HG03103 (cell line): Measurements from ENCODE around the gene SUPT4H1.

Source experiments
- ATAC-seq: cut with Tn5 transposase; IDR thresholded peaks from one replicate; pipeline ENCODE4 v1.9.1; 2021; ENCODE audit warnings: low read depth; ENCODE audit not compliant: unreplicated experiment

SUPT4H1 gene

DNA sequence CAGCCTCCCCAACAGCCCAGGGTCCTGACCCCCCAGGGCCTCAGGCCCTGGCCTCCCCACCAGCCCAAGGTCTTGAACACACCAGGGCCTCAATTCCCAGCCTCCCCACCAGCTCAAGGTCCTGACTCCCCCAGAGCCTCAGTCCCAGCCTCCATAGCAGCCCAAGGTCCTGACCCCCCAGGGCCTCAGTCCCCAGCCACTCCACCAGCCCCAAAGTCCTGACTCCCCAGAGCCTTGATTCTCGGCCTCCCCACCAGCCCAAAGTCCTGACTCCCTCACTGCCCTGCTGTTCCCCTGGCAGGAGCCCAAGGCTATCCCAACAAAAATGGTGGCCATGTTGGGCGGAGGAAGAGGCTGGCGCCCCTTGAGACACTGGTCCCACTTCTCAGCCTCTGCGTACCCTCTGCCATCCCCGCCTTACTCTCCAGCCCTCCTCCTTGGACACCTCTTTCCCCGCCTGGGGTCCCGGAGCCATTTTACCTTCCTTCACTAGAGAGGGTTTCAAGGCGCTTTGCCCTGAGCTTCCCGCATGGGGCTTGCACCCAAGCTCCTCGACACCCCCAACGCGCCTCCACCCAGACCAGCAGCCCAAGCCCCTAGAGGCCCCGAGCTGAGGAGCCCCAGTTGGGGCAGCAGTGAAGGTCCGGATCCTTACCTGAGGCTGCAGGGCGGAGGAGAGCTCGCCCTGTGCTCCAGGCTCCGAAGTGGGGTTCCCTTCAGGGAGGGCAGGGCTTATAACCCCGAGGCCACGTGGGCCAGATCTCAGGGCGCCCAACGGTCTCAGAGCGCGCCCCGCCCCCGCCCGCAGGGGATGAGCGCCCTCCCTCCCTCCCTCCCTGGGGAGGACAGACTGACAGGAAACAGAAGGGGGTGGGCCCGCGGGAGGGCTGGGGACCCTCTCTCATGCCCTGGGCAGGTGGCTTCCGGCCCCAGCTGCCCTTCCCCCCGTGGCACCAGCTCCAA is 19.9 kb downstream of the SUPT4H1 start:
- ATAC-seq = no peak

DNA sequence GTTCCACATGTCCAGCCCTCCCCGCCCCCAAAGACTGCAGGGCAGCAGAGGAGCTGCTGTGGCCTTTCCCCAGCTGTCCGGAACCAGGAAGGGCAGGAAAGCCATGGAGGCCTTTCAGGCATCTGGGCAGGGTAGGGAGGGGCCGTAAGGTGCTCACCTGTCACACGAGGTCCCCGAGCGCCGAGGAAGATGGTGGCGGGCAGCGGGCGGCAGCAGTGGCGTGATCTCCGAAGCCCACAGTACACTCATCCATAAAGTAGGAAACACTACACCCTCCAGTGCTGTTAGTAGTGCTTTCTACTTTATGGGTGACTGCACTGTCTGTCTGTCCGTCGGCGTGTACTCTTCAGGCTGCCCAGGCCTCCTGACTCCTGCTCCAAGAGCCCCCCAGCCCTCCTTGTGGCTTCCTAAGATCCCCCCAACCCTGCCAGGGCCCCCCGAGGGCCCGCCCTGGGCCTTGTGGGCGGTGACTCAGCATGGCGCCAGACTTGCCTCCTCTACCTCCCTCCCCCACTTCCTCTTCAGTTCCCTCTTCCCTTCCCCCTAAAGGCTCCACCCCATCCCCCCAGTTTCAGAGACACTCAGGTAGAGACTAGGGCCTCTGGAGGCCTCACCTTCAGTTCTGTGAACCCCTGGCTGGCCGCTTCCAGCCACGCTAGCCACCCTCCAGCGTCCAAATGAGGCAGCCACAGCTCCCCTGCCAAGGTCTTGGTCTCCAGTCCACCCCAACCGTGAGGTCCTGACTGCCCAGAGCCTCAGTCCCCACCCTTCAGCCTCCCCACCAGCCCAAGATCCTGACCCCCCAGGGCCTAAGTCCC is 20.8 kb downstream of the SUPT4H1 start:
- ATAC-seq = no peak

DNA sequence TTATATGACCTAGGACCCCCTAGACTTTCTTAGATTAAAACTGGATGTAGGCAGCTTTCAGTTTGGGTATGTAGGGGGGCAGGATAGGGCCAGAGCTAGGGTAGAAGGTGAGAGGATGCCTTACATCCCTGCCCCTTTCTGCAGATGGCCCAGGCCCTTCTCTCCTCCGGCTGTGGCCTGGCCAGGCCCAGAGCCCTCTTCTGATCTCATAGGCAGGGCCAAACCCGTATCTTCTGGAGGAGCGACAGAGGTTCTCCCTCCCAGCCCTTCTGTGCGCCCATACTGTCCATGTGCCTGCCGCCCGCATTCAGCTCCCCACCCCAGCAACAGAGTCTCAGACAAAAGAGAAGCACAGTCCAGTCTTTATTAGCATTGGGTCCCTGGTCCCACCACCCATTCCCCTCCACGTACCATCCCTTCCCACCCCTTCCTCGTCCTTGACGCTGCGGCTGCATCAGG is 21.4 kb downstream of the SUPT4H1 start:
- ATAC-seq = no peak

DNA sequence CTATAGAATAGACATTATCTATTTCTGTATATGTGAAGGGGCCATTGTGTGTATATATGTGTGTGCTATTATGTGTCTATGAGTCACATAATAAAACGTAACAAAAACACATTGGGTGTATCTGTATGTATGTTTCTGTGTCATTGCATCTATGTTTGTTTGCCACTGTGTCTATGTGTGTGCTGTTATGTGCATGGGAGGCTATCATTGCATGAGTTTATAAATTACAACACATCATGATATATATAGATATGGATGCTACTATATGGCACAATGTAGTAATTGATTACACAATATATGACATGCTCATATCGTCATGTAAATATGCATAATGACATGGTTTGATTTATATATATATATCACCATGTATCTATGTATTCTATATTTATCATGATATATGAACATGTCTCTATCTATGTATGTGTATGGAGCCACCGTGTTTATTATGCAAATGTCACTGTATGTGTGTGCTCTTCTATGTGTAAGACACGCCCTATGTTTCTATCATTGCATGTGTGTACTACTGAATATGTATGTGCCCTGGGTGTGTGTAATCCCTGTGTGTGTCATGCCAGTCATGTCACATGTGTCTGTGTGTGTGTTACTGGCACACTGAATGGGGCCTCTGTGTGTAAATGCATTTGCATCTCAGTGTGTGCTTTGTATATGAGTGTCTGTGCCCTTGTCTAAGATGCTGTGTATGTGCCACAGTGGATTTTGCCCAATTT is 22.0 kb downstream of the SUPT4H1 start:
- peak; percentile 8 for ATAC-seq

DNA sequence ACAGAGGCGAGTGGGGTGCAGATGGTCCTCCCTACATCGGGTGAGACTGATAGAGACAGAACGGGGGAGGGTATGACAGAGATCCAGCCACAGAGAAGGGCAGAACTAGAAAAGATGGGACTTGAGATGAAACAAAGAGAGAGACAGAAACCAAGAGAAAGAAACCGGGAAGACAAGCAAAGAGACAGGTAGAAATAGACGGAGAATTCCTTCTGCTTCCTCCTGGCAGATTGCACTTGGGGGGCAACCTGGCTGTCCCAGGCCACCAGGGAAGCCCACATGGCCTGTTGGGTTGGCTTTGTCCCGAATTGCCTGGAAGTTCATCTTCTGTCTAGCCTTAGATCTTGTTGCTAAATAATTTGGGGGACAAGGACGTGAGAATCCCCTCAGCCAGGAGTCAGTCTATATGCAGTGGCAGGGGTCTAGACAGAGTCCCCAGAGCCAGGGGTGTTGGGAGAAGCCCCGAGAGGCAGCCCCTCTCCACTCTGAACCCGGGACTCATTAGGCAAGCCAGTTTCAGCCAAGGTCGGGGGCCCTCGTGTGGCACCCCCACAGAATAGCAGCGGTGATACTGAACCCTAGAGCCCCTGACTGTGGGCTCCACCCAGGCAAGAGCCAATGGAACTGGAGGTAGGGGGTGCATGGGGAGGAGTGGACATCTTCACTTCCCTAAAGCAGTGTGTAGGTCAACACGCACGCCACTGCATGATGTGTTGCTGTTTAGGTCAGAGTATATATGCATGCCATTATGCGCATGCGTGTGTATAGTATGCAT is 22.8 kb downstream of the SUPT4H1 start:
- ATAC-seq = peak; percentile 38

DNA sequence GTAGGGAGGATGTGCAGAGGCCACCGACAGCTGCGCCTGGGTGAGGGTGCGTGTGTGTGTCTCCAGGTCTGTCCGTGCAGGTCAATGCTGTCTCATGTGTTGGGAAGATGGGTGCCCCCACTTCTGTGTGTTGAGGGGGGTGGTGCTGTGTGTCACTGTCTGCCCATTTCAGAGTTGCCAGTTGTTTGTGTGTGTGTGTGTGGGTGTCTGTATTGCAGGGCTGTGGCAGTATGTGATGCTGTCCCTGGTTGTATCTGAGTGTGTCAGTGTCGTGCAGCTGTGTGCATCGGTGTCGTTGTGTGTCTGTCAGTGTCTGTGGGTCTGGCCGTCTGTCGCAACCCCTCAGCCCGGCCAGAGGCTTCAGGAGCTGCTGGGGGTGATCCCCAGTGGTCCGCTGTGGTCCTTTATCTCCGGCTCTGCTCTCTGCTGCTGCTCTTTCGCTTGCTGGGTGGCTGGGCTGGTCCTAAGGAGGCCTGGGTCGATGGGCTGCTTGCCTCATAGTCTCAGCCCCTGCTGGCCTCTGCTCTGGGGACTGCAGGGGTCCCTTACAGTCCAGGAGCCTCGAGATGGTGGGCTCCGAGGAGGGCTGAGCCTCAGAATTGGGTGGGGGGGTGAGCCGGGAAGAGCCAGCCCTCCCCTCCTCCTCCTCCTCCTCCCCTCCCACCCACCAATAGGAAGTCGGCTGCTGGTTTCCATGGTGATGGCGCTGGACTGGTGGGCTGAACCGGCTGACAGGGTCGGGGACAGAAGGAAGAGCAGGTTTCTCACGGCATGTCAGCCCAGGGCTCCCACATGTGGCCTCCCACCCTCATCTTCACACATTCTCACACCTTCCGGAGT is 23.6 kb downstream of the SUPT4H1 start, which contains the start of gene TSPOAP1:
TSPOAP1 (minus strand) TSS at position 601 of the 840 bp plus-strand sequence. CDS start 875 bp downstream, outside the sequence.
- ATAC-seq = no peak

DNA sequence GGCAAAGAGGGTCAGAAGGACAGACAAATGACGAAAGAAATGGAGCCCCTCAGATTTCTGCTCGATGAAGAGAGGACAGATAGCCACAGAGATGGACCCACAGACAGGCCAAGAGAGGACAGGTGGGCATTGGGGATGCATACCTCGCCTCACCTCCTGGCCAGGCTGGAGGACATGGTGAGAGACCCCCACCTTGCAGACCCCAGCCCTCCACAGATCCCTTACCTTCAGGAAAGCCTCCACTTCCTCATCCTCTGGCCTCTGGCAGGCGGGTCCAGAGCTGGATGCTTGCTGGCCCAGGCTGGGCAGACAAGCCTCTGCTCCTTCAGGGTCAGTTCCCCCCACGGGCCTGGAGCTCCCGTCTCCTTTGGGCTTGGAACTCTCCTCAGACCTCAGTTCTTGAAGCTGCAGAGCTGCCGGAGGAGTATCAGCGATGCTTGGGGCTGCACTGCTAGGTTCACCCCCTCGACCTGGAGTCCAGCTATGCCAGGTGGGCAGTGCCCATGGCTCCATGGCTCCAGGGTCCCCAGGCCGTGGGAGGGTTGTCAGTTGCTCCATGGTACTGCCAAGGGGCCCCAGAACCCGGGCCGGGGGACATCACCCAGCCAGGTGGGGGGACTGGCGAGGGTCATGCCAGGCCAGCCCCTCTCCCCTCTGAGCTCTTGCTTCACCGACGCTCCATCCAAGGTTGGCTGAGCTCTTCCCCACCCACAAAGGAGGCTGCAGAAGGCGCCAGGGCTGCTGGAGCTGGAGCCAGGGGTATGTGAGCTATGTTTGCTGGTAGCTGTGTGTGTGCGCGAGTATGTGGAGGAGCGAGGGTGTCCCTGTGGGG is 24.4 kb downstream of the SUPT4H1 start:
- no peak for ATAC-seq

DNA sequence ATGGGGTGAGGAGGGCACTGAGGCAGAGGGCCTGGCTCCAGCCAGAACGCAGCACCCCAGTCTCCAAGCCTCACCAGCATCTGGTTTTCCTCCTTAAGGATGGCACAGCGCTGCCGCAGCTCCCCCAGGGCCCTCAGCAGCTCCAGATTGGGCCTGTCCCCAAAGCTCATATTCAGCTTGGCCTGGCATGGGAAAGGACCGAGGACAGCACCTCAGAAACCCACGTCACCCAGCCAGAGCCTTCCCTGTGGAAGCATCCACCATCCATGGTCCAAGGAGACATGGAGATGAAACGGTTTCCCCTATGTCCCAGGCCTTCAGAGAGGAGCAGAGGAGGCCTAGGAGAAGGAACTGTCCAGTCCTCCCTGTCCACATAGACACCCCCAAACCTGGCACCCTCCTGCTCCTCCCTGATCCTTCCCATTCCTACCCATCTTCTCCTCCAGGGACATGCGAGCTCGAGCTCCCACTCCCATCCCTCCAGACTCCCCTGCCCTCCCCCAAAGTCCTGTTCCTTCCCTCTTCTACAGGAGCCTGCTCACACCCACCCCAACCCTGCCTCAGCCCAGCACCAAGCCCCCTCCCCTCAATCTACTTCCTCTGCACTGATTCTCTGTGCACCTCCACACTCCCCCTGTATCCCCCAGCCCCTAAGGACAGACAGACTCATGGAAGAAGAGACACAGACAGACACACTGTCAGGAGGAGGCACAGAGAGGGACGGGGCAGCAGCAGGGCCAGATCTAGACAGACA is 25.2 kb downstream of the SUPT4H1 start:
- no peak for ATAC-seq

DNA sequence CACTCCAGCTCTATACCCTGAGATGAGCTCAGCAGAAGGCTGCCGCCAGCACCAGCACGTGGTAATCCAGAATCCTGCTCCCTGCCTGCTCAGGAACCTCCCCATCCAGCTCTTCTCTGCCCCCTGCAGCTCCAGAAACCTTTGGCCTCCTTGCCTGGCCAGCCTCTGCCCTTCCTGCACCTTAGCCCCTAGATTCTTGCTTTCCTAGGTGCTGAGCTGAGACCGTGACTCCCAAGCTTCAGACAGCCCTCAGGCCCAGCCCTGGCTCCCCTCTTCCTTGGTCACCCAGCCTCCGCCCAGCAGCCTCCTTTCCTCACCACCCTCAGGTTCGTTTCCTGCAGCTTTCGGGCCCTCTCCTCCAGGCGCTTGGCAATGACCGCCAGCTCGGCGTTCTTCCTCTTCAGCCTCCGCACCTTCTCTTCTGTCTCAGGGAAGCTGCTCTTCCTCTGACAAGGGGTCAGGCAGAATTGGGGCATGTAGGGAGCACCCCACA is 26.0 kb downstream of the SUPT4H1 start:
- no peak for ATAC-seq

DNA sequence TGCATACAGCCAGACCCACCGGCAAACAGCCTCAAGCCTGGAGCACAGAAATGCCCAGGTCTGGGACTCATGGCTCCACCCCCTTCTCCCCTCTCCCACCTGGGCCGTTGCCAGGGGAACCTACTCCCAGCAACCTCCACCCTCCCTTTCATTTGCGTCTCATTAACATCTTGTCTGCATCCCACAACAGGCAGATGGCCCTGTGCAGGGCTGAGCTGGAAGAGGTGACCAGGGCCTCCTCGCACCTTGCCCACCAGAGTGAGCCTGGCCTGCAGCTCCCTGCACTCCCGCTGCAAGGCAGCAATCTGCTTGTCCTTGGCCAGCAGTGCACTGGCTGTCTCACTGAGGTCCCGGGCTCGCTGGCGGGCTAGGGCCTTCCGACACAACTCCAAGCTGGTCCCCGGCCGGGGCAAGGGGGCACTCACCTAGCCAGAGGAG is 26.7 kb downstream of the SUPT4H1 start:
- no peak for ATAC-seq

GRCh38 chr17:58324409-58325288 is 27.4 kb downstream of the SUPT4H1 start:
- no peak for ATAC-seq

- ATAC-seq = no peak
Observed at GRCh38 chr17:58324056-58324408, 28.0 kb downstream of the SUPT4H1 start.

- ATAC-seq = no peak
Observed at GRCh38 chr17:58323366-58324055, 28.5 kb downstream of the SUPT4H1 start.

- ATAC-seq = no peak
Observed at GRCh38 chr17:58322581-58323185, 29.3 kb downstream of the SUPT4H1 start.
